Urinary bladder (tissue), 4 donors: ENCODE data around the gene CHMP1A. TPM values are rescaled to one million over a fixed set of nuclear protein-coding genes. Genes with fewer than 3 reads are reported as not detected.

Experiments used
- DNase-seq: peaks from one replicate; pipeline ENCODE4 v3.0.0-alpha.2; 2015; ENCODE audit errors: extremely low spot score
- H3K27ac ChIP-seq: one replicate; pipeline ENCODE4 v1.5.1; 2013; ENCODE audit warnings: low read depth, mild to moderate bottlenecking, moderate library complexity
- H3K36me3 ChIP-seq: one replicate; pipeline ENCODE4 v1.6.1; 2013; ENCODE audit warnings: mild to moderate bottlenecking, moderate library complexity; ENCODE audit not compliant: insufficient read depth
- H3K4me1 ChIP-seq: one replicate; pipeline ENCODE4 v1.6.1; 2013; ENCODE audit warnings: mild to moderate bottlenecking, moderate library complexity; ENCODE audit not compliant: insufficient read depth
- H3K4me3 ChIP-seq: one replicate; pipeline ENCODE4 v1.5.1; 2013; ENCODE audit warnings: low read depth, low read length
- WGBS: extraction: QIAGEN DNeasy Blood & Tissue Kit; methylation state at CpG from one replicate; pipeline ENCODE4 v1.1.7; 2013; 5-methylcytosine and 5-hydroxymethylcytosine counted together
- polyA plus RNA-seq: library from polyadenylated mRNA; stranded (reverse); fragments of 200-250 nt; gene quantifications from one replicate; pipeline ENCODE4 v1.2.3, GENCODE V29; 2013
- total RNA-seq: library from RNA; depleted of rRNA; stranded (reverse); fragments of >200 nt; gene quantifications from one replicate; pipeline ENCODE4 v1.2.3, GENCODE V29; 2014
- donor health status: healthy with polysubstance abuse.
- donor health status: healthy.

CHMP1A gene
- total and polyA plus RNA-seq, 2 donors = 27.9 to 85.7 TPM

- DNase-seq = no peak
- Histone ChIP-seq H3K27ac (no peak overlapping the region), H3K4me3 (no peak overlapping the region), H3K36me3 (peaks cover 3% of the 10 kb centered on the region), H3K4me1 (no peaks in the 10 kb centered on the region)
- WGBS = 93% methylated on average over 7 of the region's 7 CpGs
These were observed 2.6 kb upstream of the CHMP1A start for GRCh38 chr16:89660146-89660545.

- DNase-seq = no peak
- 15% methylated on average over 27 of the region's 27 CpGs for whole genome bisulfite sequencing
- Histone ChIP-seq H3K27ac (no peak overlapping the region), H3K4me3 (peak overlapping the region; percentile 94), H3K4me1 (no peaks in the 10 kb centered on the region), H3K36me3 (peaks cover 3% of the 10 kb centered on the region)
These were observed 842 bp upstream of the CHMP1A start for GRCh38 chr16:89658221-89658879.

GRCh38 chr16:89656435-89657121 lies 930 bp downstream of the CHMP1A start:
- 35% methylated on average over 32 of the region's 32 CpGs for WGBS
- DNase-seq = no peak
- no peaks in the 10 kb centered on the region for H3K4me1 ChIP-seq
- H3K4me3 ChIP-seq = peak overlapping the region; percentile 94
- no peak overlapping the region for H3K27ac ChIP-seq
- H3K36me3 ChIP-seq = peaks cover 3% of the 10 kb centered on the region

GRCh38 chr16:89655062-89655643 lies 2.4 kb downstream of the CHMP1A start:
- DNase-seq = no peak
- WGBS = 92% methylated on average over 10 of the region's 10 CpGs
- Histone ChIP-seq H3K27ac (no peak overlapping the region), H3K4me1 (no peaks in the 10 kb centered on the region), H3K4me3 (no peak overlapping the region), H3K36me3 (no peaks in the 10 kb centered on the region)

- Histone ChIP-seq H3K4me3 (no peak overlapping the region), H3K27ac (no peak overlapping the region), H3K4me1 (no peaks in the 10 kb centered on the region), H3K36me3 (no peaks in the 10 kb centered on the region)
- no peak for DNase-seq
- 87% methylated on average over 10 of the region's 10 CpGs for WGBS
These were observed 3.7 kb downstream of the CHMP1A start for GRCh38 chr16:89653656-89654295.

- WGBS = 92% methylated on average over 15 of the region's 15 CpGs
- Histone ChIP-seq H3K4me1 (no peaks in the 10 kb centered on the region), H3K27ac (no peak overlapping the region), H3K36me3 (no peaks in the 10 kb centered on the region), H3K4me3 (no peak overlapping the region)
- no peak for DNase-seq
These were observed 5.9 kb downstream of the CHMP1A start for GRCh38 chr16:89651584-89651983.

GRCh38 chr16:89646906-89647305 lies 10.6 kb downstream of the CHMP1A start:
- Histone ChIP-seq H3K4me1 (no peaks in the 10 kb centered on the region), H3K27ac (no peak overlapping the region), H3K36me3 (no peaks in the 10 kb centered on the region), H3K4me3 (no peak overlapping the region)
- DNase-seq = no peak
- 91% methylated on average over 12 of the region's 12 CpGs for WGBS

GRCh38 chr16:89646270-89646669 lies 11.2 kb downstream of the CHMP1A start:
- Histone ChIP-seq H3K36me3 (no peaks in the 10 kb centered on the region), H3K4me1 (no peaks in the 10 kb centered on the region), H3K4me3 (no peak overlapping the region), H3K27ac (no peak overlapping the region)
- WGBS = 95% methylated on average over 22 of the region's 22 CpGs
- no peak for DNase-seq

GRCh38 chr16:89645122-89645521 lies 12.4 kb downstream of the CHMP1A start:
- Histone ChIP-seq H3K36me3 (no peaks in the 10 kb centered on the region), H3K4me3 (no peak overlapping the region), H3K27ac (no peak overlapping the region), H3K4me1 (no peaks in the 10 kb centered on the region)
- DNase-seq = no peak
- WGBS = 78% methylated on average over 11 of the region's 11 CpGs

- H3K27ac ChIP-seq = no peak overlapping the region
- DNase-seq = no peak
- WGBS = 72% methylated on average over 14 of the region's 14 CpGs
These were observed 13.7 kb downstream of the CHMP1A start for GRCh38 chr16:89643769-89644300.

GRCh38 chr16:89642574-89642973 lies 14.9 kb downstream of the CHMP1A start:
- Histone ChIP-seq H3K36me3 (no peaks in the 10 kb centered on the region), H3K4me1 (no peaks in the 10 kb centered on the region), H3K4me3 (no peak overlapping the region), H3K27ac (no peak overlapping the region)
- DNase-seq = no peak
- WGBS = 84% methylated on average over 13 of the region's 13 CpGs

More at GRCh38 chr16:89643769-89644300, 13.7 kb downstream of the CHMP1A start:
- Histone ChIP-seq H3K4me3 (no peak overlapping the region), H3K36me3 (no peaks in the 10 kb centered on the region), H3K4me1 (no peaks in the 10 kb centered on the region)

- H3K27ac ChIP-seq = no peak overlapping the region
- no peak overlapping the region for H3K4me3 ChIP-seq
- H3K4me1 ChIP-seq = no peaks in the 10 kb centered on the region
- no peak for DNase-seq
- H3K36me3 ChIP-seq = no peaks in the 10 kb centered on the region
- WGBS = 43% methylated on average over 14 of the region's 14 CpGs
These were observed 15.9 kb downstream of the CHMP1A start for GRCh38 chr16:89641458-89642119.

GRCh38 chr16:89639385-89639784 lies 18.1 kb downstream of the CHMP1A start:
- Histone ChIP-seq H3K4me1 (no peaks in the 10 kb centered on the region), H3K27ac (no peak overlapping the region), H3K36me3 (no peaks in the 10 kb centered on the region), H3K4me3 (no peak overlapping the region)
- no peak for DNase-seq
- WGBS = 77% methylated on average over 6 of the region's 6 CpGs
